Stomach (tissue), 9 donors: ENCODE results near the gene DYRK1B. TPM values are rescaled to one million over a fixed set of nuclear protein-coding genes. Genes with fewer than 3 reads are reported as not detected.

Experiments used
- DNase-seq, 2 donors: peaks; one replicate each; pipeline versions ENCODE4 v3.0.0 to v3.0.0-alpha.2; 2013 to 2019
- H3K27ac ChIP-seq, 5 donors: fragments of 200-600 bp in 4 of 5; sonication (generic) in 4 of 5; one replicate each; pipeline ENCODE4 v1.5.1; 2013 to 2019; ENCODE audit warnings: mild to moderate bottlenecking in 1 of 5, moderate library complexity in 1 of 5
- H3K27me3 ChIP-seq, 3 donors: fragments of 200-600 bp; sonication (generic); one replicate each; pipeline ENCODE4 v1.5.1; 2017 to 2019; ENCODE audit warnings: mixed run types in 1 of 3
- H3K36me3 ChIP-seq, 4 donors: fragments of 200-600 bp; sonication (generic); 1 replicate in 3 of 4; 2 replicates in 1 of 4; pipeline ENCODE4 v1.5.1; 2016 to 2019
- H3K4me1 ChIP-seq, 4 donors: fragments of 200-600 bp; sonication (generic); one replicate each; pipeline ENCODE4 v1.5.1; 2016 to 2019
- H3K4me3 ChIP-seq, 4 donors: fragments of 200-600 bp; sonication (generic) in 3 of 4; one replicate each; pipeline ENCODE4 v1.5.1; 2016 to 2019; ENCODE audit warnings: mild to moderate bottlenecking in 1 of 4
- H3K9me3 ChIP-seq, 4 donors: fragments of 200-600 bp; sonication (generic); one replicate each; pipeline ENCODE4 v1.5.1; 2016 to 2019
- EP300 ChIP-seq: sonication (generic); formaldehyde crosslinking; IDR thresholded peaks from one replicate; pipeline ENCODE4 v1.6.1; 2017; ENCODE audit warnings: antibody characterized with exemption
- POLR2A ChIP-seq, 4 donors: fragments of 450-650 bp; IDR thresholded peaks; one replicate each; pipeline ENCODE4 v1.6.1; 2016; ENCODE audit warnings: antibody characterized with exemption in 4 of 4, control low read depth in 2 of 4, mild to moderate bottlenecking in 1 of 4, moderate library complexity in 1 of 4
- POLR2AphosphoS5 ChIP-seq, 3 donors: sonication (generic); formaldehyde crosslinking; IDR thresholded peaks; one replicate each; pipeline ENCODE4 v1.6.1; 2016; ENCODE audit warnings: antibody characterized with exemption in 3 of 3
- WGBS, 5 donors: extraction: QIAGEN DNeasy Blood & Tissue Kit in 3 of 5; methylation state at CpG; one replicate each; pipeline versions ENCODE4 v1.1.5 to v1.1.7; 2013 to 2018; 5-methylcytosine and 5-hydroxymethylcytosine counted together
- intact Hi-C: fragments of 100-400 bp; cut with DNase I; formaldehyde crosslinking; loops from one replicate; pipeline ENCODE4 v1.15.1; 2023; ENCODE audit warnings: low total_unique reads
- polyA plus RNA-seq, 3 donors: library from polyadenylated mRNA; stranded (reverse); fragments of 200-250 nt; gene quantifications; one replicate each; pipeline ENCODE4 v1.2.3, GENCODE V29; 2013
- small RNA-seq, 4 donors: library from RNA; depleted of rRNA; stranded (forward); fragments of <200 nt; gene quantifications; one replicate each; pipeline ENCODE3, GENCODE V24; 2016
- total RNA-seq, 5 donors: library from RNA; depleted of rRNA; stranded (reverse); fragments of >200 nt; gene quantifications; one replicate each; pipeline versions ENCODE4 v1.1.0 to v1.2.3, GENCODE V29; 2014 to 2016
- TF ChIP-seq, protein P1 (sequence below), 7 experiments: fragments of 450-650 bp in 4 of 7; fragments of 200-600 bp in 3 of 7; sonication (generic) in 3 of 7; IDR thresholded peaks; one replicate each; pipeline ENCODE4 v1.5.1; 2016 to 2019; ENCODE audit warnings: antibody characterized with exemption in 7 of 7, control low read depth in 2 of 7, mild to moderate bottlenecking in 1 of 7
- donor health status: healthy with polysubstance abuse.
- donor health status: Bipolar disorder and iron deficiency.
- donor health status: healthy.

Gene DYRK1B
- total and polyA plus RNA-seq, 8 donors: 3.9 to 28.4 (median 9.9) TPM

- Histone ChIP-seq H3K9me3 (peaks cover 0 to 9% (median 5%) of the 10 kb centered on the region in 4 donors), H3K27me3 (peaks cover 0 to 13% (median 7%) of the 10 kb centered on the region in 3 donors), H3K27ac (no peak overlapping the region), H3K4me1 (no peaks in the 10 kb centered on the region), H3K36me3 (no peaks in the 10 kb centered on the region), H3K4me3 (peak overlapping the region; percentile 40 to 62 (median 48))
- peak; percentile 78 to 90 for DNase-seq
- TF ChIP-seq, protein P1, sequence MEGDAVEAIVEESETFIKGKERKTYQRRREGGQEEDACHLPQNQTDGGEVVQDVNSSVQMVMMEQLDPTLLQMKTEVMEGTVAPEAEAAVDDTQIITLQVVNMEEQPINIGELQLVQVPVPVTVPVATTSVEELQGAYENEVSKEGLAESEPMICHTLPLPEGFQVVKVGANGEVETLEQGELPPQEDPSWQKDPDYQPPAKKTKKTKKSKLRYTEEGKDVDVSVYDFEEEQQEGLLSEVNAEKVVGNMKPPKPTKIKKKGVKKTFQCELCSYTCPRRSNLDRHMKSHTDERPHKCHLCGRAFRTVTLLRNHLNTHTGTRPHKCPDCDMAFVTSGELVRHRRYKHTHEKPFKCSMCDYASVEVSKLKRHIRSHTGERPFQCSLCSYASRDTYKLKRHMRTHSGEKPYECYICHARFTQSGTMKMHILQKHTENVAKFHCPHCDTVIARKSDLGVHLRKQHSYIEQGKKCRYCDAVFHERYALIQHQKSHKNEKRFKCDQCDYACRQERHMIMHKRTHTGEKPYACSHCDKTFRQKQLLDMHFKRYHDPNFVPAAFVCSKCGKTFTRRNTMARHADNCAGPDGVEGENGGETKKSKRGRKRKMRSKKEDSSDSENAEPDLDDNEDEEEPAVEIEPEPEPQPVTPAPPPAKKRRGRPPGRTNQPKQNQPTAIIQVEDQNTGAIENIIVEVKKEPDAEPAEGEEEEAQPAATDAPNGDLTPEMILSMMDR (IDR thresholded peaks at IDR 0.05): peak in 5 of 7 experiments; percentile 72 to 91 (median 83)
- no peak for TF ChIP-seq POLR2AphosphoS5 (IDR thresholded peaks at IDR 0.05)
- WGBS, 5 donors: 0 to 2% (median 1%) methylated on average over 16 to 17 of the region's 17 CpGs
- intact Hi-C loops: no loop called here
Measured at GRCh38 chr19:39792999-39793546, 40.9 kb downstream of the DYRK1B start.

- intact Hi-C loops: no loop called here
- Histone ChIP-seq H3K4me1 (no peaks in the 10 kb centered on the region), H3K36me3 (no peaks in the 10 kb centered on the region), H3K9me3 (peaks cover 0 to 20% (median 13%) of the 10 kb centered on the region in 4 donors), H3K4me3 (no peak overlapping the region), H3K27ac (no peak overlapping the region), H3K27me3 (peaks cover 0 to 31% (median 18%) of the 10 kb centered on the region in 3 donors)
- TF ChIP-seq EP300 (no peak), POLR2A (IDR thresholded peaks at IDR 0.05) (no peak), POLR2AphosphoS5 (IDR thresholded peaks at IDR 0.05) (no peak)
- TF ChIP-seq, protein P1 (IDR thresholded peaks at IDR 0.05): no peak
- no peak for DNase-seq
Measured at GRCh38 chr19:39788244-39788643, 45.7 kb downstream of the DYRK1B start.

- no peaks in the 10 kb centered on the region for H3K36me3 ChIP-seq
- peaks cover 0 to 15% (median 8%) of the 10 kb centered on the region in 3 donors for H3K27me3 ChIP-seq
- no peak overlapping the region for H3K4me3 ChIP-seq
- TF ChIP-seq, protein P1 (IDR thresholded peaks at IDR 0.05): no peak
- TF ChIP-seq POLR2AphosphoS5 (IDR thresholded peaks at IDR 0.05) (no peak), POLR2A (IDR thresholded peaks at IDR 0.05) (no peak), EP300 (no peak)
- 83 to 91% (median 89%) methylated on average over 3 of the region's 3 CpGs for WGBS, 5 donors
- DNase-seq: no peak
- no peaks in the 10 kb centered on the region for H3K9me3 ChIP-seq
- H3K27ac ChIP-seq: no peak overlapping the region
- intact Hi-C loops: no loop called here
- H3K4me1 ChIP-seq: no peaks in the 10 kb centered on the region
Measured at GRCh38 chr19:39780894-39781293, 53.1 kb downstream of the DYRK1B start.

- Histone ChIP-seq H3K27ac (no peak within 1 kb of the TSS), H3K4me3 (no peak within 1 kb of the TSS), H3K9me3 (no peaks in the 10 kb centered on the region), H3K27me3 (peaks cover 0 to 7% (median 0%) of the 10 kb centered on the region in 3 donors), H3K4me1 (no peaks in the 10 kb centered on the region), H3K36me3 (no peaks in the 10 kb centered on the region)
- 59 to 71% (median 67%) methylated on average over 4 of the region's 4 CpGs for WGBS, 5 donors
- intact Hi-C loops: no loop called here
- no peak for DNase-seq
- TF ChIP-seq POLR2AphosphoS5 (IDR thresholded peaks at IDR 0.05): no peak
- no peak for TF ChIP-seq EP300
- TF ChIP-seq, protein P1 (IDR thresholded peaks at IDR 0.05): no peak
- no peak for TF ChIP-seq POLR2A (IDR thresholded peaks at IDR 0.05)
Measured at GRCh38 chr19:39778763-39779162, 55.2 kb downstream of the DYRK1B start, which contains the start of gene LEUTX. Gene LEUTX (plus strand): TSS chr19:39778854. CDS start chr19:39778921, 67 bp downstream.

Small RNA genes lying within 50 kb of the gene (small RNA-seq; reads per million reads assigned to genes)
- gene MIR6719: 0 reads per million in 4 donors

Other genes with a start within 250 kb of the DYRK1B start
- not detected for gene LGALS13, start 231.6 kb downstream of the DYRK1B start, total RNA-seq
- gene LGALS13, start 231.6 kb downstream of the DYRK1B start, polyA plus RNA-seq: not detected
- not detected for gene LGALS16, start 178.2 kb downstream of the DYRK1B start, total RNA-seq
- gene LGALS16, start 178.2 kb downstream of the DYRK1B start, polyA plus RNA-seq: not detected
- not detected for gene LGALS14, start 129.7 kb downstream of the DYRK1B start, total RNA-seq
- not detected for gene LGALS14, start 129.7 kb downstream of the DYRK1B start, polyA plus RNA-seq
- gene CLC, start 96.1 kb downstream of the DYRK1B start, total RNA-seq: 1 to 10 TPM in 1 of 5 donors, not detected in 4; 2.8 TPM
- gene CLC, start 96.1 kb downstream of the DYRK1B start, polyA plus RNA-seq: 1 to 10 TPM in 1 of 3 donors, not detected in 2; 1.7 TPM
- not detected for gene LEUTX, start 55.3 kb downstream of the DYRK1B start, total RNA-seq
- gene LEUTX, start 55.3 kb downstream of the DYRK1B start, polyA plus RNA-seq: not detected
- gene FBL, start 12.2 kb upstream of the DYRK1B start, total RNA-seq: 100 to 1,000 TPM in 4 of 5 donors, 10 to 100 TPM in 1; 59.8 to 311 (median 129) TPM
- 100 to 1,000 TPM; 229 to 331 (median 318) TPM for gene FBL, start 12.2 kb upstream of the DYRK1B start, polyA plus RNA-seq
- gene FCGBP, start 100.5 kb upstream of the DYRK1B start, total RNA-seq: 1,000 to 10,000 TPM in 1 of 5 donors, 100 to 1,000 TPM in 3, 10 to 100 TPM in 1; 90.2 to 7,510 (median 472) TPM
- 10 to 100 TPM in 1 of 3 donors, 1 to 10 TPM in 2; 6.5 to 11.9 (median 8.4) TPM for gene FCGBP, start 100.5 kb upstream of the DYRK1B start, polyA plus RNA-seq
- 10 to 100 TPM in 4 of 5 donors, 1 to 10 TPM in 1; 3.8 to 79.7 (median 69.4) TPM for gene PSMC4, start 137.0 kb upstream of the DYRK1B start, total RNA-seq
- 10 to 100 TPM; 58.0 to 75.6 (median 62.3) TPM for gene PSMC4, start 137.0 kb upstream of the DYRK1B start, polyA plus RNA-seq
- 1 to 10 TPM in 4 of 5 donors, under 1 TPM in 1; 0.29 to 9.3 (median 3.3) TPM for gene ZNF546, start 162.9 kb upstream of the DYRK1B start, total RNA-seq
- 1 to 10 TPM in 1 of 3 donors, under 1 TPM in 2; 0.68 to 1.6 (median 0.76) TPM for gene ZNF546, start 162.9 kb upstream of the DYRK1B start, polyA plus RNA-seq
- 10 to 100 TPM in 3 of 5 donors, 1 to 10 TPM in 2; 6.7 to 73.9 (median 11.2) TPM for gene ZNF780B, start 222.1 kb upstream of the DYRK1B start, total RNA-seq
- gene ZNF780B, start 222.1 kb upstream of the DYRK1B start, polyA plus RNA-seq: 1 to 10 TPM; 2.7 to 4.1 (median 3.6) TPM